ENCODE measurements around the gene HAUS6.
"Not testable (repeated sequence)": the region's sequence is repeated elsewhere in the genome, so short reads cannot be mapped to it uniquely, and the experiment has no call there.

HAUS6 gene, protein sequence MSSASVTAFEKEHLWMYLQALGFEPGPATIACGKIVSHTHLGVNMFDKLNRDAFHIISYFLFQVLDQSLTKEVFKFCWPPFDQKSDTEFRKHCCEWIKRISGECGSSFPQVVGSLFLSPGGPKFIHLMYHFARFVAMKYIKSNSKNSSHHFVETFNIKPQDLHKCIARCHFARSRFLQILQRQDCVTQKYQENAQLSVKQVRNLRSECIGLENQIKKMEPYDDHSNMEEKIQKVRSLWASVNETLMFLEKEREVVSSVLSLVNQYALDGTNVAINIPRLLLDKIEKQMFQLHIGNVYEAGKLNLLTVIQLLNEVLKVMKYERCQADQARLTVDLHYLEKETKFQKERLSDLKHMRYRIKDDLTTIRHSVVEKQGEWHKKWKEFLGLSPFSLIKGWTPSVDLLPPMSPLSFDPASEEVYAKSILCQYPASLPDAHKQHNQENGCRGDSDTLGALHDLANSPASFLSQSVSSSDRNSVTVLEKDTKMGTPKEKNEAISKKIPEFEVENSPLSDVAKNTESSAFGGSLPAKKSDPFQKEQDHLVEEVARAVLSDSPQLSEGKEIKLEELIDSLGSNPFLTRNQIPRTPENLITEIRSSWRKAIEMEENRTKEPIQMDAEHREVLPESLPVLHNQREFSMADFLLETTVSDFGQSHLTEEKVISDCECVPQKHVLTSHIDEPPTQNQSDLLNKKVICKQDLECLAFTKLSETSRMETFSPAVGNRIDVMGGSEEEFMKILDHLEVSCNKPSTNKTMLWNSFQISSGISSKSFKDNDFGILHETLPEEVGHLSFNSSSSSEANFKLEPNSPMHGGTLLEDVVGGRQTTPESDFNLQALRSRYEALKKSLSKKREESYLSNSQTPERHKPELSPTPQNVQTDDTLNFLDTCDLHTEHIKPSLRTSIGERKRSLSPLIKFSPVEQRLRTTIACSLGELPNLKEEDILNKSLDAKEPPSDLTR

DNA sequence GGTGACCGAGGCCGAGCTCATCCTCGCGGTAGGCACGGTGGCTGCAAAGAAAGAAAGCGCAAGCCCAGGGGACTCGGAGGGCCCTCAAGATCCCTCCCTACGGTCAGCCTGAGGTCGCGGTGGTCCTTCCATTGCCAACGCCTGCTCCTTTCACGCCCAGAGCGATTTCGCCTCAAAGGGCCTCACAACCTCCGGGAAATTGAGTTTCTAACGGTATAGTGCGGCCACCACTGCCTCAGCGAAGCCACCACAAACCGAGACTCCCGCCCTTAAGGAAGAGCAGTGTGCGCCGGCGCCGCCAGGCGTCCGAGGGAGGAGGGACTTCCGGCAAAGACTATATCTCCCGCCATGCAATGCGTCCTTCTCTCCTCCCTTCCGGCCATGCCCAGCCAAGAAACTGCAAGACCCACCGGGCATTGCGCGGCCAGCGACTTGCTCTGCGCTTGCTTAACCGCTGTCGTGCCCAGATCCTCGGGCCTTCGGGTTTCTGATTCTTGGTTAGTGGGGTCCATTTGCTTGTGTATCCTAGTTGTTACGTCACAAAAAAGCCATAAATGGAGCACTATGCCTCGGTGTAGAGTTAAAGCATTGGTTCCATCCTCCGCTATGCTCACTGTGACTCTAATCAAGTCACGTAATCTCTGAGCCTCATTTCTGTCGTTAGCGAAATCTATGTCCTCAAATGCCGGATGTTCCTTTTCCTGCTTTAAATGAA is at the start of gene HAUS6:
Gene HAUS6, minus strand, starts transcription at position 274 of the 715 bp plus-strand sequence. Its CDS starts 253 bp downstream, at position 21.
- DNase-seq (ENCODE audit: low read depth, low spot score): peak; percentile 96

DNA sequence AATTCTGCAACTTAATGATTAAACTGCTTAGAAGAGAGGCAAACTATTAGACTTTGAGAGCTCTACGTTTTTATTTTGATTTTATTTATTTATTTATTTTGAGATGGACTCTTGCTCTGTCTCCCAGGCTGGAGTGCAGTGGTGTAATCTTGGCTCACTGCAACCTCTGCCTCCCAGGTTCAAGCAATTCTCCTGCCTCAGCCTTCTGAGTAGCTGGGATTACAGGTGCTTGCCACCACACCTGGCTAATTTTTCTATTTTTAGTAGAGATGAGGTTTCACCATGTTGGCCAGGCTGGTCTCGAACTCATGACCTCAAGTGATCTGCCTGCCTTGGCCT is 49.4 kb upstream of the HAUS6 start:
- DNase-seq (ENCODE audit: low read depth, low spot score): not testable (repeated sequence)

DNA sequence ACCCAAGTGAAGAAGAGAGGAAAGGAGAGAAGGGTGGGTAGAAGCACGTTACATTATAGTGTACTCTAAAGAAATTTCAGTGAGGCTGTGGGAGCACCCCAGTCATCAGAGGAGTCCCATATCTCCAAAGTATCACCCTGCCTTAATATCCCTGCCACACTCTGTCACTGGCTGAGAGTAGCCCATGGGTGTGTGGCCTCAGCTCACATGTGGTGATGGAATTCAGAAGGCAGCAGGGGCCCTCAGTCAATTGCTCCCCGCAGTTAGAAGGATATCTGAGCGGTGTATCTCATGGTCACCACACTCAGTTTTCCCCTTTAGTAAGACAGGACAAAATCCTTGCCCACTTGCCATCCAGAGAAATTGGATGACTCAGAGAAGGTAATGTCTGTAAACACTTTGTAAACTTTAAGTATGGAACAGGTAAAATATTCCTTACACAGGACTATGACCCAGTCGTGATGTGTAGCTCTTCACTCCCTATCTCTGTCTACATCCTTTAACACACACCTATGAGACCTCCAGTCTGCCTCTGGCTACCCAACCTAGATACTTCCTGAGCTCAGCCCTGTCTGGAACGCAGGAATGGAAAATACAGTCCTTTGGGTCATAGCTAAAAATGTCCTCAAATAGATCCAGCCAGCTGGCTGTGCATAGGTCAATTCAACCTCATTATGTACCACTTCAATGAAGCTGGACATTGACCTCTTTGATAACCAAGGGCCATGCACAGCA is 48.9 kb upstream of the HAUS6 start:
- no peak for DNase-seq (ENCODE audit: low read depth, low spot score)

DNA sequence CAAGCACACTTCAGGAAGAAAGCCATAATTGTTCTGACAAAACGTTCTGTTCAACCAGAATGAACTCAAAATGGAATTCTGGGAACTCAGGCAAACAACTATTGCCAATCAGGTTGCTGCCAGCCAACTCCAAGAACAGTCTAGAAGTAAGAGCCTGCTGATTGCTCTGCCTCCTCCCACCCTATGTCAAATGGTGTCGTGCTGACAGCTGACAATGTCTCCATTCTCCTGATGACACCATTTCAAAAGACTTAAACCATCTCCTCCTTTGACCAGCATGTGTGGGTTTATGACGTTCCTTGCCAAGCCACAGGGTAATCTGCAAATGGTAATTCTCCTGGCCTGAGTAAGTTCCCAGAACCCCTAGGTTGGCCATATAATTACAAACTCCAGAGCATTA is 46.5 kb upstream of the HAUS6 start:
- no peak for DNase-seq (ENCODE audit: low read depth, low spot score)

DNA sequence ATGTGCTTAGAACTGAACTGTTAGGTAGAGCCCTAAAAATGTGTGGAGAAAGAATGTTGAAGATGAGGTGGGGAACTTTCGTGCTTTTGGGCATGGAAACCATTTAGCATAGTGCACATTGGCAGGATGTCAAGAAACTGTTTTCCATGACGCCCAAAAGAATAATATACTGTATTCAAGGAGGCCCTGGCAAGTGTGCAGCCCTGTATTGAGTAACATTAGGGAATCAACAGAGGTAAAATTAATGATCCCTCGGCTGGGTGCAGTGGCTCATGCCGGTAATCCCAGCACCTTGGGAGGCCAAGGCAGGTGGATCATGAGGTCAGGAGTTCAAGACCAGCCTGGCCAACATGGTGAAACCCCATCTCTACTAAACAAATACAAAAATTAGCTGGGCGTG is 45.5 kb upstream of the HAUS6 start:
- no peak for DNase-seq (ENCODE audit: low read depth, low spot score)

DNA sequence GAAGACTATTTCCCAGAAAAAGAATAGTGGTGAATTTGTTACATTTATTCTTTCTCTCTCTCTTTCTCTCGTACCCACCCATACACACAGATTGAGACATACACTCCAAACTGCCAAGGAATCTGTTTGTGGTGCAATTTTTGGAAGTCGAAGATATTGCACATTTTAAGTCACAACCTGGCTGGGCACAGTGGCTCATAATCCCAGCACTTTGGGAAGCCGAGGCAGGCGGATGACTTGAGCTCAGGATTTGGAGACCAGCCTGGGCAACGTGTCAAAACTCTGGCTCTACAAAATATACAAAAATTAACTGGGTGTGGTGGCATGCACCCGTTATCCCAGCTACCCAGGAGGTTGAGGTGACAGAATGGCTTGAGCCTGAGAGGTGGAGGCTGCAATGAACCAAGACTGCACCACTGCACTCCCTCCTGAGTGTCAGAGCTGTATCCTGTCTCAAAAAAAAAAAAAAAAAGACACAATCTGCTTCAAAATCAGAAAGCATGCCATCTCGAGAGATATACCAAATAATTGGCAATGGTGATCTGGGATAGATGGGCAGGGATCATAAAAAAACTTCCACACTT is 43.8 kb upstream of the HAUS6 start:
- DNase-seq (ENCODE audit: low read depth, low spot score): no peak

DNA sequence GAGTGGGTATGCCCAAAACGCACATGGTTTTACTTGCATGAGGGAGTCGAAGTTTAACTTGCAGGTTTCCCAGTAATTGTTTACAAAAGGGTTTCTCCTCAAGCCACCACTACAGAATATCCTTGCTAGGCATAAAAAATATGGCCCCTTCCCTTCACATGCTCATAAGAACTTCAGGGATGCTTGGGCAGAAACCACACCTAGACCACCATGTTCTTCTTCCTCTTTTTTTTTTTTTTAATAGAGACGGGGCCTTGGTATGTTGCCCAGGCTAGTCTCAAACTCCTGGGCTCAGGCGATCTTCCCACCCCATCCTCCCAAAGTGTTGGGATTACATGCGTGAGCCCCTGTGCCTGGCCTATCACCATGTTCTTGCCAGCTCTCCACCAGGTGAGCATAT is 43.2 kb upstream of the HAUS6 start:
- no peak for DNase-seq (ENCODE audit: low read depth, low spot score)

DNA sequence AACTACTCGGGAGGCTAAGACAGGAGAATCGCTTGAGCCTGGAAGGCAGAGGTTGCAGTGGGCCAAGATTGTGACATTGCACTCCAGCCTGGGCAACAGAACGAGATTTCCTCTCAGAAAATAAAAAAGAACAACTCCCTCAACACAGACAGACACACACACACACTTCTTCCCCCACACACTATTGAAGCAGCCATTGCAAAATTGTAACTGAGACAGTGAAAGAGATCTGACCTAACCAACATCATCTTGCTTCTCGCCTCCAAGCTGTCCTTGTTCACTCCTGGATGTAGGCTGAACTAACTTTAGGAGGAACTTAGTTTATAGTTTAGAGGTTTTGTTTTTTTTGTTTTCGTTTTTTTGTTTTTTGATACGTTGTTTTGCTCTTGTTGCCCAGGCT is 37.6 kb upstream of the HAUS6 start:
- no peak for DNase-seq (ENCODE audit: low read depth, low spot score)

DNA sequence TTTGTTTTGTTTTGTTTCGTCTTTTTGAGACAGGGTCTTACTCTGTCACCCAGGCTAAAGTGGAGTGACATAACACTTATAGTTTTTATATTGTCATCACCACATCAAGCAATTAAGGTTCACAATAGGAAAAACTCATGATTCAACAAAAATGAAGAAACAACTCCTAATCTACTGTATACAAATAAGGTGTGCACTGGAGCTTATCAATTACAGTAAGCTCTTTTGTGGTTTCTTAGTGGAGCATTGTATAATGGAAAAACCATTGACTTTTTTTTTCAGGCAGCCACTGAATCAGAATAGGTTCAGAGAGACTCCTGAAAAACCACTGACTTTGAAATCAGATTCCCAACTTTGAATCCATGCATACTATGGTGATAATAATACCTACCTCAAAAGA is 35.4 kb upstream of the HAUS6 start:
- no peak for DNase-seq (ENCODE audit: low read depth, low spot score)

DNA sequence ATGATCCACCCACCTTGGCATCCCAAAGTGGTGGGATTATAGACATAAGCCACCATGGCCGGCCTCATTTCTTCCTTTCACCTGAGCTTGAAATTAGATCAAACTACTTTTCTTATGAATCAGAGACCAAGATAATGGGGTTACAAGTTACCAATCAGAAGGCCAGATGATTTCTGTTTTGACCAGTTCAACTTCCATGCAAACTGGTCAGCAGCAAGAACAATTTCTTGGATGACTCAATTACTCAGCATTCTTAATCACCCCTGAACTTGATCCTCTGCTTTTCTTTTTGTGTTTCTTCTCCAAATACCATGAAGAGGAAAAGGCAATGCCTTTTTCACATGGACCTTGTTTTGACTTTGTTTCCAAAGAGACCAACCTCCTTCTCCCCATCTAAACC is 34.6 kb upstream of the HAUS6 start:
- DNase-seq (ENCODE audit: low read depth, low spot score): no peak

DNA sequence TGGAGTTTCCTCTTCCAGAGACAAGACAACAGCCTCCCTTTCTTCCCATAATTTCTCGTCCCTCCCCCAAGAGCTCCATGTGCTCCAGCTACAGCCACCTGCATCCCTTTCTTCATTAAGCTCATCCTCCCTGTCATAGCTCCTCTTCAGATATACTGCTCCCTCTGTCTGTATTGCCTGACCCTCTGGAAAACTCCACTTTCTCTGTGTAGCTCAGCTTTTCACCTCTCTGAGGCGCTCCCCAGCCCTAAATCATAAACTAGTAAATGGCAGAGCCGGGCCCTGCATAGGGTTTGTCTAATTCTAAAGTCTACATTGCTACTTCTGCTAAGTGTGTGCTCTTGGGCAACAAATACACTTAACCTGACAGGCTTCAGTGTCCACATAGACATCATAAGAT is 33.4 kb upstream of the HAUS6 start:
- no peak for DNase-seq (ENCODE audit: low read depth, low spot score)

DNA sequence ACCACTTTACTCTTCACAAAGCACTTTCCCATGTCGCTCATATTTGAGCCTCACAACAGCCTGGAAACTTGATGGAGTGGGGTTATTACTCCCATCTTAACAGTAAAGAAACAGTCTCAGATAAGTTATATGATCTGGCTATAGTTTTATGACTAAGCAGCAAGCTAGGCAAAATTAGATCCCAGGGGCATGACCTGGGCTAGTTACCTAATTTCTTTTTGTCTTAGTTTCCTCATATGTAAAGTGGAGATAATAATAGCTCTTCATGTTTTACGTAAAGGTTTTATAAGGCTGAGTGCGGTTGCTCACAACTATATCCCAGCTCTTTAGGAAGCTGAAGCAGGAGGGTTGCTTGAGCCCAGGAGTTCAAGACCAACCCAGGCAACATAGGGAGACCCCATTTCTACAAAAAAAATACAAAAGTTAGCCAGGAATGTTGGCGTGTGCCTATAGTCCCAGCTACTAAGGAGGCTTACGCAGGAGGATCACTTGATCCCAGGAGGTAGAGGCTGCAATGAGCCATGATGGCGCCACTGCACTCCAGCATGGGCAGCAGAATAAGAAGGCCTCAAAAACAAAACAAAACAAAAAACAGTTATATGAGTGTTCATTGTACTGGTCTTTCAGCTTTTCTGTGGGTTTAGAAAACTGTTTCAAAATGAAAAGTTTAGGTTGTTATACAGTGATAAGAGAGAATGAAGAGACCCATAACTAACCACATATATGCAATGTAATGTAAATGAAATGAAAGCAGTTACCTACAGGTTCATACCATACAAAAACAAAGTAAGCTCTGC is 31.0 kb upstream of the HAUS6 start:
- no peak for DNase-seq (ENCODE audit: low read depth, low spot score)

DNA sequence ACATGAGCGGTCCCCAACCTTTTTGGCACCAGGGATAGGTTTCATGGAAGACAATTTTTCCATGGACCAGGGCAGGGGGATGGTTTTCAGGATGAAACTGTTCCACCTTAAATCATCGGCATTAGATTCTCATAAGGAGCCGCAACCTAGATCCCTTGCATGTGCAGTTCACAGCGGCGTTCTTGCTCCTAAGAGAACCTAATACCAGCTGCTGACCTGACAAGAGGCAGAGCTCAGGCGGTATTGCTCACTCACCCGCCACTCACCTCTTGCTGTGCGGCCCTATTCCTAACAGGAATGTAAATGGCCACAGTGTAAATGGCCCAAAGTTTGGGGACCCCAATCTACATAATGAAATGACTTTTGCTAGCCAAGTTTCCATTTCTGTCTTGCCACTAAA is 27.7 kb upstream of the HAUS6 start:
- DNase-seq (ENCODE audit: low read depth, low spot score): no peak

DNA sequence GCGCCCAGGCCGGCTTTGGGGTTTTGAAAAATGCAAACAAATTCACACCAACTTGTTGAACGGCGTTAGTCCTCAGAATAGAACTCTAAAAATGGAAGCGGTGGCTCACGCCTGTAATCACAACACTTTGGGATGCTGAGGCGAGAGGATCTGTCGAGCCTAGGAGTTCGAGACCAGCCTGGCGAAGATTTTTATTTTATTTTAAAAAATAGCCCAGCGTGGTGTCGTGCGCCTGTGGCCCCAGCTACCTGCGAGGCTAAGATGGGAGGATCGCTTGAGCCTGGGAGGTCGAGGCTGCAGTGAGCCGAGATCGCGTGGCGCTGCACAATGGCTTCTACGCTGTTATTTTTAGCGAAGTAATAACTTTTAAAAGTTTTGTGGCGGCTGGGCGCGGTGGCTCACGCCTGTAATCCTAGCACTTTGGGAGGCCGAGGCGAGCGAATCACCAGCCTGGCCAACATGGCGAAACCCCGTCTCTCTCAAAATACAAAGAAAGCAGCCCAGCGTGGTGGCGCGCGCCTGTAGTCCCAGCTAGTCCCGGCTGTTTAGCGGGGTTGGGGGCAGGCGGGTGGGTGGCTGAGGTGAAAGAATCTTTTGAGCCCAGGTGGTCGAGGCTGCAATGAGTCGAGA is 25.3 kb upstream of the HAUS6 start:
- no peak for DNase-seq (ENCODE audit: low read depth, low spot score)

DNA sequence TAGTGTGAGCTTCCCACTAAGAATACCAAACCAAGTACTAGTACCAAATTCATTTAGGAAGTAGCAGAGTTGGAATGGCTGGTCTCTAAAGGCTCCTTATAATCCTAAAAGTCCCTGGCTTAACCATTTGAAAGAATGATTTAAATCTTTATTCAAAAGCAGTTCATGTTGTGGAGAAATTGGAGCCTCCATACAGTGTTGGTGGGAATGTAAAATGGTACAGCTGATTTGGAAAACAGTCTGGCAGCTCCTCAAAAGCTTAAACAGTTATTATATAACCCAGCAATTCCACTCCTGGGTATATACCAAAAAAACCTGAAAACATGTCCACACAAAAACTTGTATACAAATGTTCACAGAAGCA is 21.7 kb upstream of the HAUS6 start:
- DNase-seq (ENCODE audit: low read depth, low spot score): no peak

DNA sequence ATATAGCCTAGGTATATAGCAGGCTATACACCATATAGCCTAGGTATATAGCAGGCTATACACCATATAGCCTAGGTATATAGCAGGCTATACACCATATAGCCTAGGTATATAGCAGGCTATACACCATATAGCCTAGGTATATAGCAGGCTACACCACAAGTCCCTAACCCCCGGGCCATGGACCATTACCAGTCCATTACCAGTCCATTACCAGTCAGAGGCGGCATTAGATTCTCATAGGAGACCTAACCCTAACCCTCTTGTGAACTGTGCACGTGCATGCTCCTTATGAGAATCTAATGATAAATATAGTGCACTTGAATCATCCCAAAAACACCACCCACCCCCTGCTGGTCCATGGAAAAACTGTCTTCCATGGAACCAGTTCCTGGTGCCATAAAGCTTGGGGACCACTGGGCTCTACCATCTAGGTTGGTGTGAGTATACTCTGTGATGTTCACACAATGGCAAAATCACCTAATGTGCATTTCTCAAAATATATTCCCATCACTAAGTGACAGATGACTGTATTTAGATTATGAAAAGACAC is 19.9 kb upstream of the HAUS6 start:
- DNase-seq (ENCODE audit: low read depth, low spot score): no peak

DNA sequence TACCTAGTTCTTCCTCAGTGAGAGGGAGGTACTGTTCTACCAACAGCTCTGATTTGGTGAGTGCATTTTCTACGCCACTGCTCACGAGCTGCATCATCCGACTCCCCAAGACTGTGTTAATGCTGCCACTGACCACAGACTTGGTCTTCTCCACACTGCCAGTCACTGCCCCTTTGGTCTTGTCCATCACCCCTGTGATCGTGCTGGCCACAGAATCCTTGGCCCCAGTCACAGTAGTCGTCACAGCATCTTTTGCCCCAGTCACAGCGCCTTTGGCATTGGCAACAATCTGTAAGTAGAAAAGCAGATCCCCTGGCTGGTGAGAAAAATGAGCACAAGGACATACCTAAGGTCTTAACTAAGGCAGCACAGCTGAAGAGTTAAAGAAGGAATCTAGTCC is 18.2 kb upstream of the HAUS6 start:
- no peak for DNase-seq (ENCODE audit: low read depth, low spot score)

DNA sequence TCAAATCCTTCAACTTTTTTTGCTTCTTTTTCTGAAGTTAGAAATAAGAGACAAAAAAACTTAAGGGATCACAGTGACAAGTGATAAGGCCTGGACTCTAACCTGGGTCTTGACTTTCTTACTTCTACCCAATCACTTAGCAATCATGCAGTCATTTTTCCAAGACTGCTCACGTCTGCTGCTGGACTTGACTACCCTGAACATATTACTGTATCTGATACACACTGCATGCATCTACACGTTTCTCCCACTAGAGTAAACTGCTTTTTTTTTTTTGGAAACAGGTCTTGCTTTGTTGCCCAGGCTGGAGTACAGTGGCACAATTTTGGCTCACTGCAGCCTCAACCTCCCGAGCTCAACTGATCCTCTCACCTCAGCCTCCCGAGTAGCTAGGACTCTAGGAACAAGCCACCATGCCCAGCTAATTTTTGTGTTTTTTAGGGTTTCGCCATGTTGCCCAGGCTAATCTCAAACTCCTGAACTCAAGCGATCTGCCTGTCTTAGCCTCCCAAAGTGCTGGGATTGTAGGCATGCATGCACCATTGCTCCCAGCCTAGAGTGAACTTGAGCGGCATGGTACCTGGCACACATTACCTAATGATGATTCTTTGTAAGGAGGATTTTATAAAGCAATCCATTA is 17.2 kb upstream of the HAUS6 start:
- DNase-seq (ENCODE audit: low read depth, low spot score): no peak

DNA sequence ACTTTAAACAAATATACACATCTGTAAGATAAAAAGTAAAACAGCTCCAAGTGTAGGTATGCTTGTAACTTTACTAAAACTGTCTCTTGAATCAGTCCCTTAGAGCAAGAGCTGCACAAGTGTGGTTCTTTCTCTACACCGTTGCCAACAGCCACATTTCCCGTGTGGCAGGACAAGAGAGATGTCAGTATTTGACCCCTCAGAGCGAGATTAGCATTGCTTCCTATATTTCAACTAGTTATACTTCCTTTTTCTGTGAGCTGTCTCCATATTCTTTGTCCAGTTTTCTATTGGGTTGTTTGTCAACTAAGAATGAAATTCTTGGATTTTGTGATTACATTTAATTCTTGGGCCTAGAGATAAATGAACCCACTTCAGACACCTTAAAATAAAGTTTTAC is 16.5 kb upstream of the HAUS6 start:
- DNase-seq (ENCODE audit: low read depth, low spot score): no peak

Measured in iPS DF 19.7 (cell line).